Activated CD8-positive, alpha-beta memory T cell treated with anti-CD3 and anti-CD28 coated beads for 36 hours (primary cell): ENCODE results near the gene UQCR10. TPM values are rescaled to one million over a fixed set of nuclear protein-coding genes. Genes with fewer than 3 reads are reported as not detected.

Source experiments
- CTCF ChIA-PET: fragments of 350-600 bp; sonication (Branson Sonifier 250); formaldehyde crosslinking; loops from one replicate; lab custom pipeline; 2021; ENCODE audit warnings: antibody characterized with exemption; lab: Charles Lee
- POLR2A ChIA-PET: fragments of 350-600 bp; sonication (Branson Sonifier 250); formaldehyde crosslinking; loops from one replicate; lab custom pipeline; 2021; ENCODE audit warnings: antibody characterized with exemption; lab: Charles Lee
- total RNA-seq, 2 experiments: library from RNA; stranded (reverse); gene quantifications; one replicate each; pipeline ENCODE4 v1.2.3, GENCODE V29; 2021

UQCR10 gene
- 100 to 1,000 TPM; 110 to 111 TPM for total RNA-seq

DNA sequence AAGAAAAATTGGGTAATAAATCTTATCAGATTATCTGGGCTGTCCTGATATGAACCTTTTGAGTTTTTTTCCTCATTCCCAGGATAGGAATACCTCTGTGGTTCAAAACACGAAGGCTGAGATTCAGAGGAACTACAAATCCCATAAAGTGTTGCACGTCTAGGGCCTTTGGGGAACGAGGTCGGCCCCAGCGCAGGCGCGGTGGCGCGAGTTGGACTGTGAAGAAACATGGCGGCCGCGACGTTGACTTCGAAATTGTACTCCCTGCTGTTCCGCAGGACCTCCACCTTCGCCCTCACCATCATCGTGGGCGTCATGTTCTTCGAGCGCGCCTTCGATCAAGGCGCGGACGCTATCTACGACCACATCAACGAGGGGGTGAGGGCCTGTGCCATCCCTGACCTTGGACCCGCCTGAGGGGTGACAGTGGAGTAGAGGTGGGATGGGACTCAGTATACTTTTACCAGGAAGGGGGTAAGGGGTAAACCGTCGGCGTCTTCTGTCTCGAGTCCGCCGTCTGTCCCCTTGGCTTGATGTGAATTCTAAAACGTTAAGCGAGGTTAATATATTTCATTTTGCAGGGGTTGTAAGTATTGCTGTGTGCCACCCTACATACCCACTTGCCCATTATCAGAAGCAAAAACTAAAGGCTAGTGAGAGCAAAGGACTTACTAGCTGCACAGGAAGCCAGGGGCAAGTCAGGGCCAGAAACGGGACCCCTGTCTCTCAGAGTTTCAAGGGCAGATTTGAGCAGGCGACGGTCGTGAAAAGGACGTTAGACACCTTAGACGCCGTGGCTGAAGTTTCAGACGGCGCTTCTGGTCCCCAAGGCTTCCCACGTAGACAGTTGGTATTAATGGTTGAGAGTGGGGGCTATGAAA is at the start of gene UQCR10:
TSS of gene UQCR10 (plus strand) at position 199 of the 881 bp plus-strand sequence. CDS start at position 229, 30 bp downstream.
- ChIA-PET CTCF (interaction anchor here (0.7 to 1.6 kb wide), 2 partner anchors 13 to 482 kb away, joined by 3 read pairs; no protein-coding TSS in a partner anchor), POLR2A (no interaction called here)

DNA sequence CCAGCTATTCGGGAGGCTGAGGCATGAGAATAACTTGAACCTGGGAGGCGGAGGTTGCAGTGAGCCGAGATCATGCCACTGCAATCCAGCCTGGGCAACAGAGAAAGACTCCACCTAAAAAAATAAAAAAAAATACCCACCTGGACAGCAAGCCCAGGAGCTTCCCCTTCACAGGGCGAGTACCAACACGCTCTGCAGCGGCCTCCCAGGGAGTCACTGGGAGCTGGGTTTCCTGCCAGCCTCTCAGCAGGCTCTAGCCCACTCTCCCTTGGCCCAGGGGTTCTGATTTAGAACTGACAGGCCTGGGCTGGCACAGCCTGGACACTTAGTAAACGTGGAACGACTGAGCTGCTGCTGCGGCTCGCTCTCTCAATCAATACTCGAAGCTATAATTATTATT is 49.4 kb upstream of the UQCR10 start:
- ChIA-PET POLR2A (no interaction called here), CTCF (interaction anchor here (1.2 kb wide), 1 partner anchor 287 kb away, joined by 3 read pairs; no protein-coding TSS in a partner anchor)

GRCh38 chr22:29718949-29719898 is 47.9 kb upstream of the UQCR10 start:
- ChIA-PET CTCF (no interaction called here), POLR2A (no interaction called here)

- ChIA-PET POLR2A (no interaction called here), CTCF (no interaction called here)
Measured at GRCh38 chr22:29719899-29720645, 47.1 kb upstream of the UQCR10 start, which contains the start of gene CABP7. Gene CABP7 (plus strand): TSS chr22:29720003. CDS start chr22:29720425, 422 bp downstream.

- CTCF ChIA-PET = no interaction called here
- POLR2A ChIA-PET = no interaction called here
Measured at GRCh38 chr22:29720811-29721323, 46.3 kb upstream of the UQCR10 start.

- CTCF ChIA-PET = no interaction called here
Measured at GRCh38 chr22:29722151-29722550, 45.0 kb upstream of the UQCR10 start.

GRCh38 chr22:29722587-29722986 is 44.6 kb upstream of the UQCR10 start:
- POLR2A ChIA-PET = interaction anchor here (0.7 kb wide), 1 partner anchor 55 kb away, joined by 5 read pairs; no protein-coding TSS in a partner anchor
- CTCF ChIA-PET = no interaction called here

More at GRCh38 chr22:29722151-29722550, 45.0 kb upstream of the UQCR10 start:
- POLR2A ChIA-PET = interaction anchor here (0.7 kb wide), 1 partner anchor 54 kb away, joined by 5 read pairs; no protein-coding TSS in a partner anchor

- ChIA-PET POLR2A (no interaction called here), CTCF (no interaction called here)
Measured at GRCh38 chr22:29723766-29724165, 43.4 kb upstream of the UQCR10 start.

- POLR2A ChIA-PET = no interaction called here
- CTCF ChIA-PET = no interaction called here
Measured at GRCh38 chr22:29724843-29725242, 42.3 kb upstream of the UQCR10 start.

GRCh38 chr22:29726106-29726505 is 41.1 kb upstream of the UQCR10 start:
- POLR2A ChIA-PET = interaction anchor here (0.7 kb wide), 1 partner anchor 81 kb away, joined by 8 read pairs; no protein-coding TSS in a partner anchor
- CTCF ChIA-PET = no interaction called here

GRCh38 chr22:29726512-29727130 is 40.5 kb upstream of the UQCR10 start:
- POLR2A ChIA-PET = interaction anchor here (0.7 kb wide), 1 partner anchor 80 kb away, joined by 8 read pairs; no protein-coding TSS in a partner anchor

DNA sequence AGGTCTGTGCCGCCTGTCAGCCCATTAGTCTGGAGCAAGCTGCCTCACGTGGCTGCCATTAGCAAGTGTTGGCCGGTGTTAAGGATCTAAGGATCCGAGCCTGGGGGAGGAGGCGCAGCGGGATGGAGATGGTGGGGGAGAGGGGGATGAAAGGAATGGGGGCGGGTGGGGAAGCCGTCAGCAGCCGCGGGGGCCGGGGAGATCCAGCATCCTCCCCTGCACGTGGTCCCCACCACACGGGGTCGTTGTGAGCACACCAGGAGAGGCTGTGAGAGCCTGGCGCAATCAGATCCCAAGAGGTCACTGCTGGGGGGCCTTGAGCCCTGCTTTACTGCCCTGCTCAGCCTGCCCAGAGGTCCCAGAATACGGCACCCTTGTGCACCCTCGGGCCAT is 40.0 kb upstream of the UQCR10 start:
- POLR2A ChIA-PET = interaction anchor here (0.7 kb wide), 1 partner anchor 80 kb away, joined by 8 read pairs; no protein-coding TSS in a partner anchor
- CTCF ChIA-PET = no interaction called here

More at GRCh38 chr22:29726512-29727130, 40.5 kb upstream of the UQCR10 start:
- CTCF ChIA-PET = no interaction called here

DNA sequence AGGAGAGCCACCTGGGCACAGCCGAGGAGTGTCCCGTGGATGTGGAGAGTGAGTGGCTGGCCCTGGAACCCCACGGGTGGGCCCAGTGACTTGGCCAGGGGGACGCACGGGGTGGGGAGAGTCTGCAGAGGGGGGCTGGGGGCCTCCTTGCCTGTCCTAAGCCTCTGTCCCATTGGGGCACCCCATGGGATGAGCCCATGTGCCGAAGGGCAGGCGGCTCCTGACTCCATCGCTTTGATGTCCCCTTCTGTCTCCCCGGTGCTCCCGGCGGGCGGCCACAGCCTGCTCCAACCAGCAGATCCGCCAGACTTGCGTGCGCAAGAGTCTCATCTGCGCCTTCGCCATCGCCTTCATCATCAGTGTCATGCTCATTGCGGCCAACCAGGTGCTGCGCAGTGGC is 38.0 kb upstream of the UQCR10 start:
- ChIA-PET POLR2A (no interaction called here), CTCF (no interaction called here)

GRCh38 chr22:29731058-29731850 is 35.9 kb upstream of the UQCR10 start:
- ChIA-PET POLR2A (no interaction called here), CTCF (no interaction called here)

DNA sequence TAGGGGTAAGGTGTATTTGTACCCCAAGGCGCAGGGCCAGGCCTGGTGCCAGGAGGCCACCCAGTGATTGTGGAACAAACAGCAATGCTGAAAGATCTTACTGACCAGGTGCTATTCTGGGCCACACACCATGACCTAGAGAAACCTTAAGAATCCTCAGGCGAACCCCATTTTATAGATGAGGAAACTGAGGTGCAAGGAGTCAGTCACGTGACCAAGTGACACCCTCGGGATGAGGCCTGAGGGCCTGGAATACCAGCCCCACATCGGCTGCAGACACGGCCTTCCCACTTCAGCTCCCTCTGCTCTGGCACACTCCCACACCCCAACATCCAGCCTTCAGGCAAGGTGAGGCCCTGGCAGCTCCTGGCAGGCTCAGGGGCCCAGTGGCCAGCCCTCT is 34.3 kb upstream of the UQCR10 start:
- CTCF ChIA-PET = no interaction called here
- POLR2A ChIA-PET = no interaction called here

GRCh38 chr22:29733362-29734201 is 33.6 kb upstream of the UQCR10 start:
- POLR2A ChIA-PET = no interaction called here
- CTCF ChIA-PET = no interaction called here
